Cardiac fibroblast (primary cell): ENCODE measurements around the gene SPAG16.

Experiments
- DNase-seq, 2 donors: peaks; one replicate each; pipeline versions ENCODE4 v3.0.0 to v3.0.0-alpha.2; 2010; ENCODE audit warnings: low read depth in 2 of 2
- H3K4me3 ChIP-seq, 2 donors: replicated peaks in 1 of 2; 1 replicate in 1 of 2; 2 replicates in 1 of 2; pipeline ENCODE4 v1.5.1; 2011; ENCODE audit warnings: low read depth in 2 of 2, low read length in 2 of 2, mild to moderate bottlenecking in 2 of 2, moderate library complexity in 1 of 2
- TF ChIP-seq, protein P1 (sequence below): IDR thresholded peaks from one replicate; pipeline ENCODE4 v1.5.1; 2011; ENCODE audit warnings: low read depth, mild to moderate bottlenecking, low read length, inconsistent platforms

Gene SPAG16

DNA sequence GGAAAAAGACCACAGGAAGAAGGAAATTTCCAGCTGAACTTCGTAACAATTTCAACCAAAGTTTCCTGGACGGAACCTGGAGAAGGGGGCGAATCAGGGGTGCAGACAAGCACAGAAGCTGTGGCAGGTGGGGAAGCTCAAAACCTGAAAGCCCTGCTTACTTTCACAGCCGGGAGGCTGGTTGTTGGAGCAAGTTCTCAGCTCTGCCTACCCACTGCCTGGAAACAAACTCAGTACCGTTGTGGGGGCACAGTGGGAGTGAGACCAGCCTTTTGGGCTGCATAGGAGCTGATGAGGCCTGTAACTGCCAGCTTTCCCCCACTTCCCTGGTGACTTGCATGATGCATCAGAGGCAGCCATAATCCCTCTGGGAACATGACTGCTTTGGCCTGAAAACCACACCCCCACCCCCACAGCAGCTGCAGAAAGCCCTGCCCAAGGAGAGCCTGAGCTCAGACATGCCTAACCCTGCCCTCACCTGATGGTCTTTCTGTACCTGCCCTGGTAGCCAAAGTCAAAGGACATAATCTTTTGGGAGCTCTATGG, 919.6 kb downstream of the SPAG16 start:
- H3K4me3 ChIP-seq = no peak overlapping the region
- TF ChIP-seq, protein P1, sequence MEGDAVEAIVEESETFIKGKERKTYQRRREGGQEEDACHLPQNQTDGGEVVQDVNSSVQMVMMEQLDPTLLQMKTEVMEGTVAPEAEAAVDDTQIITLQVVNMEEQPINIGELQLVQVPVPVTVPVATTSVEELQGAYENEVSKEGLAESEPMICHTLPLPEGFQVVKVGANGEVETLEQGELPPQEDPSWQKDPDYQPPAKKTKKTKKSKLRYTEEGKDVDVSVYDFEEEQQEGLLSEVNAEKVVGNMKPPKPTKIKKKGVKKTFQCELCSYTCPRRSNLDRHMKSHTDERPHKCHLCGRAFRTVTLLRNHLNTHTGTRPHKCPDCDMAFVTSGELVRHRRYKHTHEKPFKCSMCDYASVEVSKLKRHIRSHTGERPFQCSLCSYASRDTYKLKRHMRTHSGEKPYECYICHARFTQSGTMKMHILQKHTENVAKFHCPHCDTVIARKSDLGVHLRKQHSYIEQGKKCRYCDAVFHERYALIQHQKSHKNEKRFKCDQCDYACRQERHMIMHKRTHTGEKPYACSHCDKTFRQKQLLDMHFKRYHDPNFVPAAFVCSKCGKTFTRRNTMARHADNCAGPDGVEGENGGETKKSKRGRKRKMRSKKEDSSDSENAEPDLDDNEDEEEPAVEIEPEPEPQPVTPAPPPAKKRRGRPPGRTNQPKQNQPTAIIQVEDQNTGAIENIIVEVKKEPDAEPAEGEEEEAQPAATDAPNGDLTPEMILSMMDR = no peak
- DNase-seq = peak in 1 of 2 donors; percentile 43

DNA sequence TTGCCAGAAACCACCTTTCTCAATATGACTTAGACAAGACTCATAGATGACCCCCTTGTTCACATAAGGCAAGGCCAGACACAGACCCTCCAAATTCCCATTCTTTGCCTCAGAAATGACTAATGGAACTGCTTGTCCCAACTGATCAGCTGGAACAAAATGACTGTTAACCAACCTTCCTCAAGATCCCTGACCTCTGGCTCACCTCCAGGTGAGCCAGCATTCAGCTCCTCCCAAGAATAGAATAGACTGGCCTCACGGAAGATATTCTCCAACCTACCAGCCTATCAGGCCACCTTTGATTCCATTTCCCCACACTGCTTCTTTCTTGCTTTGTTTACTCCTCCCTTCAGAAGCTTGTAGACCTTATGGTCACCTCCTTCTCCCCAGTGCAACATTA, 930.8 kb downstream of the SPAG16 start:
- TF ChIP-seq, protein P1 = no peak
- no peak for DNase-seq
- no peak overlapping the region for H3K4me3 ChIP-seq

DNA sequence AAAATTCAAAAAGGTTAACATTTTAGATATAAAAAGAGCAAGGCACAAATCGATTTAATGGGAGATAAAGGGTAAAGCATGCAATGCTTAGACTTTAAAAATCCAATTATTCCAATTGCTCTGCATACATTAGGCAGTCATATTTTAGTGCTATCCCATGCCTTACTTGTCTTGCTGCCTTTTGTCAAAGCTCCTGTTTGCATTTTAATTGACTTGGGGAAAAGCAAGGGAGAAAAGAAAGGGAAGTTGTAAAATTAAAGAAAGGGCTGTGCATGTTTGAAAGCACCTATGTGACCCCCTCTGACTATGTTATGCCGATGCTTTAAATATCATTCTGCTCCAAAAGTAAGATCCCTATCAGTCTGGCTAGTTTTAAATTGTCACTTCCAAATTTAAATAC, 932.9 kb downstream of the SPAG16 start:
- TF ChIP-seq, protein P1 = no peak
- DNase-seq = no peak
- H3K4me3 ChIP-seq = no peak overlapping the region

DNA sequence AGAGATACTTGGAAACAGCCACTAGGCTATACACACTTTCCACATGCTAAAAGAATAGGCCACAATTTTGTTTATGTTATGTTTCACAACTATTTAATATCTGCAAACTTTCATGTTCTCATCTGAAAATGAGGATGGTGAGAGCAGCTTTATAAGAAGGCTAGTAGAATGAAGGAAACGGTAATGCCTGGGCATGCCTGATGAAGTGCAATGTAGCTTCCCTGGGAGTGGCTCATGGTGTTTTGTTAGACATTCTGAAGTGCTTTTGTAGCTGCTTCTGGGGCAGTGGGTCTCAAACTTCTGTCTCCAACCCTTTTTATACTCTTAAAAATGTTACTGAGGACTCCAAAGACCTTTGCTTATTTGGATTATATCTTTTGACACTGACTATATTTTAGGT, 933.3 kb downstream of the SPAG16 start:
- no peak for DNase-seq
- TF ChIP-seq, protein P1 = no peak
- no peak overlapping the region for H3K4me3 ChIP-seq

DNA sequence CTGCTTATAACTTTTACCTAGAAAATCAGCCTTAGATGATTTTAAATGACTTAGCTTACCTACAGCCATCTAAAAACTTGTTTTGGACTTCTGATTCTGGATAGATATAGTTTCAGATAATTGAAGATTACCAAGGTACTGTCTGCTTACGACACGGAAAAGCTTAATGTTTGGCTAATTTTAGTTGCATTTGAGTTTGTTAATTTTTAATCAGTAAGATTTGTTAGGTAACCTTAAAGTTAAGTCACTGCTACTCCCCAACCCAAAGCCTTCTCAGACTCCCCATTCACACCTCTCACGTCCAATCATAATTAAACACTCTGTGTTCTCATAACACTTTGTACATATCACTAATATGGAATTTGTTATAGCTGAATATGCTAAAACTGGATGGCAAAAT, 936.0 kb downstream of the SPAG16 start:
- H3K4me3 ChIP-seq = no peak overlapping the region
- no peak for DNase-seq
- TF ChIP-seq, protein P1 = no peak

DNA sequence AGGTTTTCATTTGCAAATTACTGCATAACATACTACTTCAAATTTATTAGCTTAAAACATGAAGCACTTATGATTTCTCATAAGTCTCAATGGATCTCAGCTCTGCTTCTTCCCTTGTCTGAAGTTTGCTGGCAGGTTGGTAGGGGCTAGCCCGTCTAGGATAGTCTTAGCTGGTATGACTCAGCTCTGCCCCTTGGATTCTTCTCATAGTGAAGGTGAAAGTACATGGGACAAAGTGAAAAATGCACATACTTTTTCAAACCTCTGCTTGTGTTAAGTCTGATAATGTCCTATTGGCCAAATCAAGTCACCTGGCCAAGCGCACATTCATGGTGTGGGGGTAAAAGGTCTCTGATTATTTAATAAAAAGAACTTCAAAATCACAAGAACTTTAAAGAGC, 941.8 kb downstream of the SPAG16 start:
- TF ChIP-seq, protein P1 = no peak
- DNase-seq = no peak
- no peak overlapping the region for H3K4me3 ChIP-seq

DNA sequence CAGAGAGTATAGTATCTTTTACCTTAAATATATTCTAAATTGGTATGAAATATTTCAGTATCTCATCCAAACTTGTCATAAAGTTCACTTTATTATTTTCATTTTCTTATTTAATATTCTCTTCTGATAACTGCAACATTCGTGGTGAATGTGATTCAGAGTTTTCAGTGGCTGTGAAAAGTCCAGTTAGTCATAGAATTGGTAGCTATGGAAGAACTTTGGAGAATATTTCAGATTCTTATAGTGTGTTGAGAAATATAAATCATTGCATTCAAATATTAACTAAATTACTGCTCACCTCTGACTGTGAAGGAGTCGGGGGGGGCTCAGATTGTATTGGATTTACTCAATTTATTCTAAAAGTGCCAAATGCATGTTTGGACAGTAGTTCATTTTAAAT, 948.0 kb downstream of the SPAG16 start:
- TF ChIP-seq, protein P1 = no peak
- DNase-seq = peak in 1 of 2 donors; percentile 5
- no peak overlapping the region for H3K4me3 ChIP-seq
